Thymus (tissue), 11 donors: ENCODE measurements around the gene KIAA0408. TPM values are rescaled to one million over a fixed set of nuclear protein-coding genes. Genes with fewer than 3 reads are reported as not detected.

ENCODE experiments used
- DNase-seq, 9 donors: peaks; one replicate each; pipeline ENCODE4 v3.0.0-alpha.2; 2013; ENCODE audit warnings: low spot score in 9 of 9, low read depth in 6 of 9, missing footprints in 1 of 9
- H3K27ac ChIP-seq, 2 donors: one replicate each; pipeline ENCODE4 v1.5.1; 2013; ENCODE audit warnings: control low read depth in 1 of 2, low read depth in 1 of 2, low read length in 1 of 2, mild to moderate bottlenecking in 1 of 2, moderate library complexity in 1 of 2
- H3K27me3 ChIP-seq, 2 donors: one replicate each; pipeline ENCODE4 v1.5.1; 2013; ENCODE audit warnings: low read length in 1 of 2; ENCODE audit not compliant: control insufficient read depth in 2 of 2, insufficient read depth in 1 of 2
- H3K36me3 ChIP-seq, 2 donors: one replicate each; pipeline ENCODE4 v1.5.1; 2013; ENCODE audit warnings: low read length in 1 of 2, mild to moderate bottlenecking in 1 of 2, moderate library complexity in 1 of 2; ENCODE audit not compliant: control insufficient read depth in 2 of 2, insufficient read depth in 2 of 2
- H3K4me1 ChIP-seq, 2 donors: one replicate each; pipeline ENCODE4 v1.5.1; 2013; ENCODE audit warnings: low read length in 2 of 2; ENCODE audit not compliant: control insufficient read depth in 2 of 2, insufficient read depth in 2 of 2
- H3K4me3 ChIP-seq, 2 donors: one replicate each; pipeline ENCODE4 v1.5.1; 2013; ENCODE audit warnings: low read length in 2 of 2, control low read depth in 1 of 2, mild to moderate bottlenecking in 1 of 2
- H3K9me3 ChIP-seq, 2 donors: one replicate each; pipeline ENCODE4 v1.5.1; 2013; ENCODE audit warnings: low read length in 1 of 2, mild to moderate bottlenecking in 1 of 2; ENCODE audit not compliant: control insufficient read depth in 2 of 2, insufficient read depth in 1 of 2
- WGBS: extraction: QIAGEN DNeasy Blood & Tissue Kit; methylation state at CpG from one replicate; pipeline ENCODE4 v1.1.7; 2013; 5-methylcytosine and 5-hydroxymethylcytosine counted together
- polyA plus RNA-seq: library from polyadenylated mRNA; stranded (reverse); fragments of 200-250 nt; gene quantifications from one replicate; pipeline ENCODE4 v1.2.3, GENCODE V29; 2013
- total RNA-seq: library from RNA; stranded (reverse); fragments of 120-200 nt; gene quantifications from one replicate; pipeline ENCODE4 v1.2.4, GENCODE V29; 2013
- donor health status: healthy.

The KIAA0408 gene
- total and polyA plus RNA-seq, 2 donors = 0.52 to 1.0 TPM

DNA sequence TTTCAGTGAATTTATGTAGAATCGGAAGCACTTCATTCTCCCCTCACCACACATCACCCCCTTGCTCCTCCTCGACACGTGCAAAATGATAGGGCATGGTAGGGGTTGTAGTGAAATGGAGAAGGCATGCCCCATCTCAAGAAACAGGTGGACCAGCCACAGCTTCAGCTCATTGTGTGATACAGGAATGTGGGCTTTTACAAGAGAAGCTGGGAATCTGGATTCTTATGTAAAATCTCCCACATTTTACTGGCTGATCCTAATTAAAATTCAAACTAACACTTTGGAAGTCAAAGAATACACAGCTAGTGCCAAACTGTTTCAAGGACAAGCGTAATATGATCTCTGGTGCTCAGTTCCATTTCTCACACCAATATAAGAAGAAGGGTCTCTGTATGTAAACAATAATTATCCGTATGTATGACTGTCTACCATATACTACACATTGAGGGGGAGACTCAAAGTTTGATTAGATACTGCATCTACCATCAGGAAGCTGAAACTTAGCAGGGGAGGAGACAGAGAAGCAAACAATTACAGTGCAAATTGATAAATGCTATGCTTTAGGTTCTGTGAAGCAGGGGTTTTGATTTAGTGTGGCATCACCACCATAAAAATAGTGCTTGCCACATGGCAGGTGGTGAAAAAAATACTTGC lies 24.3 kb upstream of the KIAA0408 start:
- Histone ChIP-seq H3K27ac (no peak overlapping the region), H3K4me3 (no peak overlapping the region), H3K4me1 (no peaks in the 10 kb centered on the region), H3K27me3 (no peaks in the 10 kb centered on the region), H3K36me3 (no peaks in the 10 kb centered on the region), H3K9me3 (no peaks in the 10 kb centered on the region)
- 95% methylated on average over 5 of the region's 5 CpGs for WGBS
- no peak for DNase-seq

DNA sequence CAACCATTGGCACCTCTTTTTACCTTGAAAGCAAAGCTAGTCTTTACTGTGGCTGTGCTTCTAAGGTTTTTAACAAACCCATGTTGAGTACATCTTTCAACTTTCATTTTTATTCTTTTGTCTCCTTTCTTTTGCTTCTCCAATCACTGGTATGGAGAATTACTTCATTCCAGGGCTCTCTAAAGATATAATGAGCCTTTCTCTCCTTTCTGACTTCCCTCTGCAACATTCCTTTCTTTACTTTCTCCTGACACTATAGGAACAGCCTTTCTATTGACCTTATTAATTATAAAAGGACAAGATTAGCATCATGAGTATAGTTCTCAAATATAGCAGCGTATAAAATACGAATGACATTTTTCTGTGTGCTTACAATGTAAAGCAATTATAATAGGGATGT lies 23.1 kb upstream of the KIAA0408 start:
- DNase-seq = no peak
- Histone ChIP-seq H3K9me3 (no peaks in the 10 kb centered on the region), H3K4me1 (no peaks in the 10 kb centered on the region), H3K4me3 (no peak overlapping the region), H3K27ac (no peak overlapping the region), H3K27me3 (no peaks in the 10 kb centered on the region), H3K36me3 (no peaks in the 10 kb centered on the region)
- WGBS = 99% methylated on average over 2 of the region's 2 CpGs

DNA sequence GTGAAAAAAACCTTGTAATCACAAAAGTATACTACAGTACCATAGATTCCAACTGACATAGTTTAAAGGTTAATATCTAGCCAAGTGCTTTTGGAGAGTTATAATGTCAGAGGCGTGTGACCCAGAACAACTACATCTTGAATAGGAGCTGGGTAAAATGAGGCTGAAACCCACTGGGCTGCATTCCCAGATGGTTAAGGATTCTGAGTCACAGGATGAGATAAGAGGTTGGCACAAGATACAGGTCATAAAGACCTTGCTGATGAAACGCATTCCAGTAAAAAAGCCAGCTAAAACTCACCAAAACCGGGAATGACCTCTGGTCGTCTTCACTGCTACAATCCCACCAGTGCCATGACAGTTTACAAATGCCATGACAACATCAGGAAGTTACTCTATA lies 22.4 kb upstream of the KIAA0408 start:
- no peak overlapping the region for H3K27ac ChIP-seq
- H3K4me1 ChIP-seq = no peaks in the 10 kb centered on the region
- H3K9me3 ChIP-seq = no peaks in the 10 kb centered on the region
- no peaks in the 10 kb centered on the region for H3K36me3 ChIP-seq
- no peaks in the 10 kb centered on the region for H3K27me3 ChIP-seq
- WGBS = 97% methylated on average over 4 of the region's 4 CpGs
- DNase-seq = no peak
- H3K4me3 ChIP-seq = no peak overlapping the region

GRCh38 chr6:127481111-127481510 lies 21.9 kb upstream of the KIAA0408 start:
- H3K27ac ChIP-seq = no peak overlapping the region
- WGBS = 97% methylated on average over 2 of the region's 2 CpGs
- H3K36me3 ChIP-seq = no peaks in the 10 kb centered on the region
- no peaks in the 10 kb centered on the region for H3K9me3 ChIP-seq
- no peak for DNase-seq
- H3K4me1 ChIP-seq = no peaks in the 10 kb centered on the region
- peaks cover 0 to under 1% of the 10 kb centered on the region in 2 donors for H3K27me3 ChIP-seq
- no peak overlapping the region for H3K4me3 ChIP-seq

DNA sequence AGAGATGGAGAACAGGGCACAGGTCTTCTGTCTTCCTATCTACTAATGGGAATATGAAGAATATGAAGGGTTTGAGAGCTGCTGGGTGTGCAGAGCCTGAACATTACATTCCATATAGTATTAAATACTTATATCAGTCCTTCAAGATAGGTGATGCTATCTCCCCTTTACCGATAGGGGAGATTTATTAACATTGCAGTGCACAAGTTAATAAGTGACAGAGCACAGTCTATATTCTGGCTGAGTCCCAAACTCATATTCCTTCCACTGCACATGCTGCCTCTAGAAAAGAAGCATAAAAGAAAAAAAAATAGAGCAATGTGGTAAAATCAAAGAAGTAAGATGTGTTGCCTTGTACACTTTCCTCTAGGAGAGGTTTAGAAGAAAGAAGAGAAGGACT lies 18.5 kb upstream of the KIAA0408 start:
- H3K4me3 ChIP-seq = no peak overlapping the region
- no peak for DNase-seq
- peaks cover 0 to 10% of the 10 kb centered on the region in 2 donors for H3K27me3 ChIP-seq
- H3K36me3 ChIP-seq = no peaks in the 10 kb centered on the region
- H3K27ac ChIP-seq = no peak overlapping the region
- peaks cover 0 to 14% of the 10 kb centered on the region in 2 donors for H3K9me3 ChIP-seq
- H3K4me1 ChIP-seq = no peaks in the 10 kb centered on the region
- 98% methylated on average over 1 of the region's 1 CpG for WGBS

DNA sequence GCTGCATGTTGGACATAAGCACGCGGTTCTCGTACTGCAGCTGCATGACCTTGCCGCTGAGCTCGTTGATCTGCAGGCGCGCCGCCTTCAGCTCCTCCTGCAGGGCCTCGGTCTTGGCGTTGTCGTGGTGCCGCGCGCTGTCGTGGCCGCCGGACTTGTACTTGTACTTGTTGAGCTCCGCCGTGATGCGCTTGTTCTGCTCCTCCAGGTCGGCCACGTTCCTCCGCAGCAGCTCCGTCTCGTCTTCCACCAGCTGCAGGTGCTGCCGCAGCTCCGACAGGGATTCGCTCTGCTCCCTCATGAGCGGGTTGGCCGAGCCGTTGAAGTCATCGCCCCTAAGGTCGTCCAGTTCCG lies 16.6 kb upstream of the KIAA0408 start:
- DNase-seq = no peak
- WGBS = 88% methylated on average over 34 of the region's 34 CpGs
- peaks cover 0 to 10% of the 10 kb centered on the region in 2 donors for H3K27me3 ChIP-seq
- H3K36me3 ChIP-seq = no peaks in the 10 kb centered on the region
- H3K4me3 ChIP-seq = no peak overlapping the region
- no peaks in the 10 kb centered on the region for H3K4me1 ChIP-seq
- peaks cover 0 to 14% of the 10 kb centered on the region in 2 donors for H3K9me3 ChIP-seq
- H3K27ac ChIP-seq = no peak overlapping the region

- 88% methylated on average over 87 of the region's 87 CpGs for WGBS
- H3K9me3 ChIP-seq = peaks cover 0 to 14% of the 10 kb centered on the region in 2 donors
- no peak for DNase-seq
- no peak overlapping the region for H3K4me3 ChIP-seq
- H3K4me1 ChIP-seq = no peaks in the 10 kb centered on the region
- peaks cover 0 to 10% of the 10 kb centered on the region in 2 donors for H3K27me3 ChIP-seq
- no peaks in the 10 kb centered on the region for H3K36me3 ChIP-seq
- no peak overlapping the region for H3K27ac ChIP-seq
Observed at GRCh38 chr6:127475135-127475822, 16.1 kb upstream of the KIAA0408 start.

DNA sequence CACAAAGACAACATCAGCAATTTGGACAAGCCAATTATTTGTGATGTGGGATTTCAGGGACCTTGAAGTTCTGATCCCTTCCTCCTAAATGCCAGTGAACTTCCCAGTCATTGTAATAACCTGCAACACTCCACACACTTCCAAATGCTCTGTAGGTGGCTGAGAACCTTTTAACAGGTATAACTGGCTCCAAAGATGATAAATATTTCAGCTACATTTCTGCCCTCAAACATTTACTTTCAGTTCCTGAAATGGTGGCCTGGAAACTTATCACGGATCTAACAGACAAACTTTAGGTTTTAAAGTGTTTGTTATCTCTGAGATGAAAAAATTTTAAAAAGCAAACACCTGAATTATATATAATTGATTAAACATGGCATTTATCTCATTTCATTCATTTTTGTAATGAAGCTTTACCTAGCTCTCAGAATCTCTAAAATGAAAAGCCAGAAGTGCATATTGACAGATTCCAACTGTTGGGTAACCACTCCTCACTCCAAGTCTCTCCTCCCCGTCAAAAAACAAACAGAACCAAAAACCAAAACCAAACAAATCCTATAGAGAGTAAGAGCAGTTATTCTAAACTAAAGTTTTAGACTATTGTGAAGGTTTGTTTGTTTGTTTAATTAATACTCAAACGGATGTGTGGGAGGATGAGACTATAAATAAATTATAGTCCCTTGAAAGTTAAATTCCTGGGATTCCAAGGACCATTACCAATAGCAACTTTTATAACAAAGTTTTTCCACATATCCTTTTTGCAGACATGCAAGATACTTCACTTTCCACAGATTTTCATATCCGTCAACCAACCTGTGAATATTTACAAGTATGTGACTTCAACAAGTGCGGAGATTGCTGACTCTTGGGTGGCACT lies 12.4 kb upstream of the KIAA0408 start:
- Histone ChIP-seq H3K27me3 (peaks cover 0 to 10% of the 10 kb centered on the region in 2 donors), H3K36me3 (no peaks in the 10 kb centered on the region), H3K4me1 (no peaks in the 10 kb centered on the region), H3K27ac (no peak overlapping the region), H3K9me3 (peaks cover 0 to 14% of the 10 kb centered on the region in 2 donors), H3K4me3 (no peak overlapping the region)
- no peak for DNase-seq
- WGBS = 92% methylated on average over 5 of the region's 5 CpGs

DNA sequence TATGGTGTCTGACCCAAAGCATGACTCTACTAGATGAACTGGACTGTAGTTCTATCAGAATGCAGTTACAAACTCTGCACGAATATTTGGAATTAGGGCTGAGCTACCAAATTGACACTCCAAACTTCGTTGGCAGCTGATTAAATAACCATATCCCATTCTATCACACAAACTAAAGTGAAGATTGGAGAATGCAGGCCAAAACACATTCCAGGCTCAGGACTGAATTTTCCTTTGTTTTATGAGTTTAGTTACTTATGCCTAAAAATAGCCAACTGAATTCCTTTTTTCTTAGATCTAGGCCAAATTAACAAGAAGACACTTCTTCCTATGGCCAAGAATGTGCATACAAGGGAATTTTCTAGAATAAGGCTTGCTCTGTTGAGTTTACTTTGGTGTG lies 9.7 kb upstream of the KIAA0408 start:
- no peaks in the 10 kb centered on the region for H3K36me3 ChIP-seq
- DNase-seq = no peak
- WGBS = 94% methylated on average over 2 of the region's 2 CpGs
- no peak overlapping the region for H3K27ac ChIP-seq
- H3K9me3 ChIP-seq = no peaks in the 10 kb centered on the region
- H3K27me3 ChIP-seq = no peaks in the 10 kb centered on the region
- no peaks in the 10 kb centered on the region for H3K4me1 ChIP-seq
- H3K4me3 ChIP-seq = no peak overlapping the region
